Endometrial microvascular endothelial cells (primary cell): Measurements from ENCODE around the gene BCL2L15. TPM values are rescaled to one million over a fixed set of nuclear protein-coding genes. Genes with fewer than 3 reads are reported as not detected.

Experiments
- in situ Hi-C: cut with HindIII; loops from 2 replicates; pipeline ENCODE4 v1.10.0; 2017; ENCODE audit warnings: low sequenced_read_pairs, low pct_unique_long_range_greater_than_20kb; ENCODE audit errors: inconsistent ontology term
- total RNA-seq: library from RNA; depleted of rRNA; stranded (reverse); fragments of >200 nt; gene quantifications from one replicate; pipeline ENCODE4 v1.2.3, GENCODE V29; 2015; ENCODE audit errors: inconsistent ontology term

BCL2L15 gene
- total RNA-seq, 1 donor from 2014 or later, result under 0.01 TPM

DNA sequence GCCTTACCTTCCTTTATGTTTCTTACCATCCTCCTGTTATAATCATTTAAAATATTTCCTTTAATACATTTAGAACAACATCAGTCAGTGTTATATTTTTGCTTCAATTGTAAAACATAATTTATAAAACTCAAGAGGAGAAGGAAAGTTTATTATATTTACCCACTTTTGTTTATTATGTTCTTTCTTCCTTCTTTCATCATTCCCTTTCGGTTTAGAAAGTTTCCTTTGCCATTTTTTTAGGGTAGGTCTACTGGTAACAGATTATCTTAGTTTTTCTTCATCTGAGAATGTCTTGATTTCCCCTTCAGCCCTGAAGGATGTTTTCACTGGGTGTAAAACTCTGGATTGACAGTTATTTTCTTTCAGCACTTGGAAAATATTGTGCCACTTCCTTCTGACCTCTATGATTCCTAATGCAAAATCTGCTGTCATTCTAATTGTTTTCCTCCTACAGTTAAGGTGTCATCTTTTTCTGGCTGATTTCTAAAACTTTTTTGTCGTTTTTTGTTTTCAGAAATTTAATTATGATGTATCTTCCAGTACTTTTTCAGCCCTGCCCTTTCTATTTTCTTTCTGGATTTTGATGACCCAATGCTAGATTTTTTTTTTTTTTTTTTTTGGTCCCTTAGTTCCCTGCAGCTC is 40.9 kb downstream of the BCL2L15 start:
- in situ Hi-C loops, result no loop called here

DNA sequence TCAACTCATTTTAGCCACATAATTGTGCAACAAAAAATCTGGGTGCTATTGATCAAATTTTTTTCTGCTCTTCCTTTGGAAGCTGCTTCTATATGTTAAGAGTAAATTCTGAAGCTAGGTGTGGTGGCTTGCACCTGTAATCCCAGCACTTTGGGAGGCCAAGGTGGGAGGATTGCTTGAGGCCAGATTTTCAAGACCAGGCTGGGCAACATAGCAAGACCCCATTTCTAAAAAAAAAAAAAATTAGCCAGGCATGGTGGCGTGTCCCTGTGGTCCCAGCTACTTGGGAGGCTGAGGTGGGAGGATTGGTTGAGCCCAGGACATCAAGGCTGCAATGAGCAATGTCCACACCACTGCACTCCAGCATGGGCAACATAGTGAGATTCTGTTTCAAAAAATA is 50.8 kb downstream of the BCL2L15 start:
- in situ Hi-C loops, result no loop called here

- in situ Hi-C loops, result no loop called here
These were observed 51.6 kb downstream of the BCL2L15 start for GRCh38 chr1:113835686-113836290.

GRCh38 chr1:113834716-113835115 is 52.7 kb downstream of the BCL2L15 start:
- in situ Hi-C loops, result no loop called here

Other genes starting within 250 kb of the BCL2L15 start
- 37.2 TPM for gene PHTF1, start 128.1 kb downstream of the BCL2L15 start, total RNA-seq
- 8.9 TPM for gene RSBN1, start 75.1 kb downstream of the BCL2L15 start, total RNA-seq
- 26.9 TPM for gene PTPN22, start 15.9 kb downstream of the BCL2L15 start, total RNA-seq
- 60.0 TPM for gene AP4B1, start 17.2 kb upstream of the BCL2L15 start, total RNA-seq
- gene DCLRE1B, start 17.7 kb upstream of the BCL2L15 start, total RNA-seq, result 8.2 TPM
- gene HIPK1, start 41.7 kb upstream of the BCL2L15 start, total RNA-seq, result 31.6 TPM
- not detected for gene OLFML3, start 91.9 kb upstream of the BCL2L15 start, total RNA-seq